T-helper 2 cell treated with Interferon-gamma antibody and Interleukin-4, amounts not matched to agents 5 μg/mL and 100 μg/mL, for 36 hours (primary cell): ENCODE data around the gene TUBGCP2.
"Not testable (repeated sequence)": the region's sequence is repeated elsewhere in the genome, so short reads cannot be mapped to it uniquely, and the experiment has no call there.

ENCODE experiments used
- DNase-seq: peaks from one replicate; pipeline ENCODE4 v3.0.0; 2021; ENCODE audit warnings: low spot score
- H3K27ac Mint-ChIP-seq: one replicate; pipeline ENCODE4 v1.8.0; 2021; ENCODE audit warnings: mild to moderate bottlenecking, mixed read lengths
- H3K27me3 Mint-ChIP-seq: one replicate; pipeline ENCODE4 v1.8.0; 2021; ENCODE audit warnings: low read depth, mixed read lengths
- H3K36me3 Mint-ChIP-seq: one replicate; pipeline ENCODE4 v1.8.0; 2021; ENCODE audit warnings: low read depth, mixed read lengths
- H3K4me1 Mint-ChIP-seq: one replicate; pipeline ENCODE4 v1.8.0; 2021; ENCODE audit warnings: low read depth, mixed read lengths
- H3K4me3 Mint-ChIP-seq: one replicate; pipeline ENCODE4 v1.8.0; 2022; ENCODE audit warnings: mild to moderate bottlenecking, moderate library complexity, mixed read lengths
- H3K9me3 Mint-ChIP-seq: one replicate; pipeline ENCODE4 v1.8.0; 2021; ENCODE audit warnings: mixed read lengths

Gene TUBGCP2

DNA sequence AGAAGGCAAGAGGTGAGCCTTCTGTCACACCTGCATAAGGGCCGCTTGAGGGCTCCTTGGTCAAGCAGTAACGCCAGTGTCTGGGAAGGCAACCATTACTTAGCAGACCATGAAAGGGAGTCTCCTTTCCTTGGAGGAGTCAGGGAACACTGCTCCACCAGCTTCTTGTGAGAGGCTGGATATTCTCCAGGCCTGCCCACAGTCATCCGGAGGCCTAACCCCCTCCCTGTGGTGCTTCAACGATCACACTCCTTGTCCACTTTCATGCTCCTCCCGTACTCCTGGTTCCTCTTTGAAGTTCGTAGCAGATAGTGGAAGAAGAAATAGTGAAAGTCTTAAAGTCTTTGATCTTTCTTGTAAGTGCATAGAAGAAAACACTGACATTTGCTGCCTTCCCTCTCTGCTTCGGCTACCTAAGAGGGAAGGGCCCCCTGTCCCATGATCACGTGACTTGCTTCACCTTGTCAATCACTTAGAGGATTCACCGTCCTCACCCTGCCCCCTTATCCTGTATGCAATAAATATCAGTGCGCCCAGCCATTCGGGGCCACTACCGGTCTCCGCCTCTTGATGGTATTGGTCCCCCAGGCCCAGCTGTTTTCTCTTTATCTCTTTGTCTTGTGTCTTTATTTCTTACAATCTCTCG is 13.5 kb upstream of the TUBGCP2 start:
- not testable (repeated sequence) for H3K9me3 Mint-ChIP-seq, H3K4me3 Mint-ChIP-seq, DNase-seq, H3K36me3 Mint-ChIP-seq, H3K27ac Mint-ChIP-seq, H3K4me1 Mint-ChIP-seq
- peaks cover 24% of the 10 kb centered on the region for H3K27me3 Mint-ChIP-seq

DNA sequence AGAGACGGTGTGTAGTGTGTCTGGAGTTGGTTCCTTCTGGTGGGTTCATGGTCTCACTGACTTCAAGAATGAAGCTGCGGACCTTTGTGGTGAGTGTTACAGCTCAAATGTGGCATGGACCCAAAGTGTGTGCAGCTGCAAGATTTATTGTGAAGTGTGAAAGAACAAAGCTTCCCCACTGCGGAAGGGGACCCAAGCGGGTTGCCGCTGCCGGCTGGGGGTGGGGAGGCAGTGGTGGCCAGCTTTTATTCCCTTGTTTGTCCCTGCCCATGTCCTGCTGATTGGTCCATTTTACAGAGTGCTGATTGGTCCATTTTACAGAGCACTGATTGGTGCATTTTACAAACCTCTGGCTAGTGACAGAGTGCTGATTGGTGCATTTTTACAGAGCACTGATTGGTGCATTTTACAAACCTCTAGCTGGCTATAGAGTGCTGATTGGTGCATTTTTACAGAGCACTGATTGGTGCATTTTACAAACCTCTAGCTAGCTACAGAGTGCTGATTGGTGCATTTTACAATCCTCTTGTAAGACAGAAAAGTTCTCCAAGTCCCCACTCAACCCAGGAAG is 12.3 kb upstream of the TUBGCP2 start:
- H3K4me1 Mint-ChIP-seq, H3K4me3 Mint-ChIP-seq, H3K36me3 Mint-ChIP-seq, DNase-seq, H3K27ac Mint-ChIP-seq, H3K9me3 Mint-ChIP-seq: not testable (repeated sequence)
- peaks cover 13% of the 10 kb centered on the region for H3K27me3 Mint-ChIP-seq

DNA sequence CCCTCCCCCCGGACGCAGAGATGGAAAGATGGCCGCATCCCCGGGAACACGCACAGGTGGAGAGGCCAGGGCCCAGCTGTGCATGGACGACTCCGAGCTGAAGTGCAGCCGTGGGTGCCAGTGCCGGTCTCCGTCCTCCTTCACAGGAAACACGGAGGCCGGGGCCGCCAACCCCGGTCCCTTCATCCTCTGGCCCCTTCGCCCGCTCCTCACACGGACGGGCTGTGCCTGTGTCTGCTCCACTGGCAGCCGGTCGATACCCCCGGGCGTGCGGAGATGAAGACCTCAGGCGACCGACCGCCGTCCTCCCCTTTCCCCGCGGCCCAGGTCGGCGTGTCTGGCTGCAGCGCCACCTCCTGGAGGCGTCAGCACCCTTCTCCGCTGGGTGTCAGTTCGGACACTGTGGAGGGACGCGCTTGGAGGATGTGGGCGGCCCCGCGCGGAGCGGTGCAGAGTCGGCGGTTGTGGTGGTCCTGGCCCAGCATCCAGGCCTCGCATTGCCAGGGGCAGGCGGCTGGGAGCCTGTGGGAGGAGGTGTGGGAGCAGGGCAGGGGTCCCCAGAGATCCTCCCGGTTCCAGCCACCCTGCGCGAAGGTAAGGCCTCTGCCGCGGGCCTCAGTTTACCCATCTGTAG is 9.9 kb upstream of the TUBGCP2 start:
- Mint-ChIP-seq H3K36me3 (no peaks in the 10 kb centered on the region), H3K4me1 (peaks cover 10% of the 10 kb centered on the region), H3K27me3 (peaks cover 9% of the 10 kb centered on the region), H3K27ac (no peak overlapping the region), H3K9me3 (peaks cover 4% of the 10 kb centered on the region), H3K4me3 (peak overlapping the region; percentile 71)
- peak; percentile 70 for DNase-seq

DNA sequence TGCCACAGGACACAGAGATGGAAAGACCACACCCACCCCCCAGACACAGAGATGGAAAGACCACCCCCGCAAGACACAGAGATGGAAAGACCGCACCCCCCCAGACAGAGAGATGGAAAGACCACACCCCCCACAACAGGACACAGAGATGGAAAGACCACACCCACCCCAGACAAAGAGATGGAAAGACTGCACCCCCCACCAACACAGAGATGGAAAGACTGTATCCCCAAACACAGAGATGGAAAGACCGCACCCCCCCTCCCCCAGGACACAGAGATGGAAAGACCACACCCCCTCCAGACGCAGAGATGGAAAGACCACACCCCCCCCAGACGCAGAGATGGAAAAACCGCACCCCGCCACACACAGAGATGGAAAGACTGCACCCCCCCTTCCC is 8.1 kb upstream of the TUBGCP2 start:
- Mint-ChIP-seq H3K36me3 (peaks cover 4% of the 10 kb centered on the region), H3K4me1 (peaks cover 10% of the 10 kb centered on the region), H3K27me3 (peaks cover 7% of the 10 kb centered on the region), H3K9me3 (peaks cover 4% of the 10 kb centered on the region), H3K27ac (no peak overlapping the region), H3K4me3 (peak overlapping the region; percentile 18)
- DNase-seq, result no peak

DNA sequence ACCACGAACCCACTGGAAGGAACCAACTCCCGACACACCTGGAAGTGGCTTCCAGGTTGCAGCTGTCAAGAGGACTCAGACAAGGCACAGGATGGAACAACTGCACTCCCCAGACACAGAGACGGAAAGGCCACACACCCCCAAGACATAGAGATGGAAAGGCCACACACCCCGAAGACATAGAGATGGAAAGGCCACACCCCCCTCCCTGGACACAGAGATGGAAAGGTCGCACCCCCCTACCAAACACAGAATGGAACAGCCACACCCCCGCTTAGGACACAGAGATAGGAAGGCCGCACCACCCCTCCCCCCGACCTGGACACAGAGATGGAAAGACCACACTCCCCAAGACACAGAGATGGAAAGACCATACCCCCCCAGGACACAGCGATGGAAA is 7.6 kb upstream of the TUBGCP2 start:
- Mint-ChIP-seq H3K9me3 (peaks cover 4% of the 10 kb centered on the region), H3K4me1 (peaks cover 10% of the 10 kb centered on the region), H3K36me3 (peaks cover 8% of the 10 kb centered on the region), H3K27me3 (peaks cover 7% of the 10 kb centered on the region), H3K27ac (no peak overlapping the region), H3K4me3 (no peak overlapping the region)
- no peak for DNase-seq

DNA sequence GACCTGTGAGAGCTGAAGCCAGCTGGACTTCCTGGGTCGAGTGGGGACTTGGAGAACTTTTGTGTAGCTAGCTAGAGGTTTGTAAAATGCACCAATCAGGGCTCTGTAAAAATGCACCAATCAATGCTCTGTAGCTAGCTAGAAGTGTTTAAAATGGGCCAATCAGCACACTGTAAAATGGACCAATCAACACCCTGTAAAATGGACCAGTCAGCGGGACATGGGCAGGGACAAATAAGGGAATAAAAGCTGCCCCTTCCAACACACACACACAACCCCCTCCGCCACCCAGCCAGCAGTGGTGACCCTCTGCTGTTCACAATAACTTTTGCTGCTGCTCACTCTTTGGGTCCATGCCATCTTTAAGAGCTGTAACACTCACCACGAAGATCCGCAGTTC is 7.2 kb upstream of the TUBGCP2 start:
- Mint-ChIP-seq H3K4me3 (no peak overlapping the region), H3K4me1 (peaks cover 10% of the 10 kb centered on the region), H3K36me3 (peaks cover 8% of the 10 kb centered on the region), H3K27me3 (peaks cover 7% of the 10 kb centered on the region), H3K27ac (no peak overlapping the region), H3K9me3 (peaks cover 4% of the 10 kb centered on the region)
- no peak for DNase-seq

DNA sequence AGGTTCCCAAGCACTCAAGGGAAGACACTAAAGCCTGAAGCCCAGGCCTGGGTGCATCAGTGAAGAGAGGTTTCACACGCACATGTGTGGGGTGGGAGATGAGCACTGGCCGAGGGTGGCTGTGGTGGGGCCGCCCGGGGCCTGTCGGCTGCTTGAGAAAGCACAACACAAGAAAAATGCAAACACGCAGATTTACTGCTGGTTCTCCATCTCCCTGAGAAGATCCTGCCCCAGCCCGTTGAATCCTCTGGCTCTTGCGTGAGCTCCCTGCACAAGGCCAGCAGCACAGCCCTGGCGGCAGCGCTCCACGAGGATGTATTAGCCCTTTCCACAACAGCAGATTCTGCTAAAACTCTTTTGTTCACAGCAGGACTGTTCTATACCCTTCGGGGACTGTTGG is 6.2 kb upstream of the TUBGCP2 start:
- Mint-ChIP-seq H3K27ac (no peak overlapping the region), H3K36me3 (peaks cover 12% of the 10 kb centered on the region), H3K4me1 (peaks cover 10% of the 10 kb centered on the region), H3K27me3 (peaks cover 4% of the 10 kb centered on the region), H3K9me3 (no peaks in the 10 kb centered on the region), H3K4me3 (no peak overlapping the region)
- DNase-seq, result no peak

DNA sequence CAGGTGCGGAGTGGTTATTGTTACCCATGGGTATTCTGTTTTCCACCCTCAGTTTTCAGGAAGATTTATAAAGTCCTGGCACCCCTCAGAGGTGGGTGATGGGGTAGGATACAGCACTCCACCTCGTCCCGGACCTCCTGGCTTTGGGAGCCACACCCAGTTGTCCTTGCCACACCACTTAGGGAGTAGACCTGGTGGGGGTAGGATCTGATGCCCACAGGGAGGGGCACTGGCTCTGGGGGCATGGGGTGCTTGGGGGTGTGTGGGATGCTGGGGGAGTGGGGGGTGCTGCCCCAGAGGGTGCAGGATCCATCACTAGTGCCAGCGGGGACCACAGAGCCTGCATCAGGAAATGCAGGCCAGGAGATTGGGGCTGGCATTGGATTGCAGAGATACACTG is 4.5 kb upstream of the TUBGCP2 start:
- Mint-ChIP-seq H3K4me1 (peaks cover 6% of the 10 kb centered on the region), H3K27ac (no peak overlapping the region), H3K9me3 (no peaks in the 10 kb centered on the region), H3K4me3 (no peak overlapping the region), H3K27me3 (peaks cover under 1% of the 10 kb centered on the region), H3K36me3 (peaks cover 14% of the 10 kb centered on the region)
- DNase-seq, result no peak

DNA sequence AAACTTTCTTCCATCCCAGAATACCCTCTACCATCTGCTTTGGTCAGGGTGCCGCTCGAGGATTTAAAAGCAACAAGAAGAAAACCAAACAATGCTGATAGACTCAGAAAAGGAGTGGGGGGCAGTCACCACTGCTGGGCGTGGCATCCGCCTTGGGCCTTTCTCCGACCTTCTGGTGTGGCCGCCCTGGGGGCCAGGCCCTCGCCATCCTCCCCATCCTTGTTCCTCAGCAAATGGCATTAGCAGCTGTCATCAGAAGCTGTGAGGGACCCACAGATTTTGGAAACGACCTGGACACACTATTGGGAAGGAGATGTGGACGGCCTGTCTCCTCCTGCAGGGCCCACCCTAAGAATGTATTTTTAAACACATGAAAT is 4.1 kb upstream of the TUBGCP2 start:
- peaks cover 2% of the 10 kb centered on the region for H3K27me3 Mint-ChIP-seq
- no peaks in the 10 kb centered on the region for H3K9me3 Mint-ChIP-seq
- DNase-seq, result no peak
- no peak overlapping the region for H3K27ac Mint-ChIP-seq
- H3K36me3 Mint-ChIP-seq, result peaks cover 17% of the 10 kb centered on the region
- no peak overlapping the region for H3K4me3 Mint-ChIP-seq
- peaks cover 8% of the 10 kb centered on the region for H3K4me1 Mint-ChIP-seq

DNA sequence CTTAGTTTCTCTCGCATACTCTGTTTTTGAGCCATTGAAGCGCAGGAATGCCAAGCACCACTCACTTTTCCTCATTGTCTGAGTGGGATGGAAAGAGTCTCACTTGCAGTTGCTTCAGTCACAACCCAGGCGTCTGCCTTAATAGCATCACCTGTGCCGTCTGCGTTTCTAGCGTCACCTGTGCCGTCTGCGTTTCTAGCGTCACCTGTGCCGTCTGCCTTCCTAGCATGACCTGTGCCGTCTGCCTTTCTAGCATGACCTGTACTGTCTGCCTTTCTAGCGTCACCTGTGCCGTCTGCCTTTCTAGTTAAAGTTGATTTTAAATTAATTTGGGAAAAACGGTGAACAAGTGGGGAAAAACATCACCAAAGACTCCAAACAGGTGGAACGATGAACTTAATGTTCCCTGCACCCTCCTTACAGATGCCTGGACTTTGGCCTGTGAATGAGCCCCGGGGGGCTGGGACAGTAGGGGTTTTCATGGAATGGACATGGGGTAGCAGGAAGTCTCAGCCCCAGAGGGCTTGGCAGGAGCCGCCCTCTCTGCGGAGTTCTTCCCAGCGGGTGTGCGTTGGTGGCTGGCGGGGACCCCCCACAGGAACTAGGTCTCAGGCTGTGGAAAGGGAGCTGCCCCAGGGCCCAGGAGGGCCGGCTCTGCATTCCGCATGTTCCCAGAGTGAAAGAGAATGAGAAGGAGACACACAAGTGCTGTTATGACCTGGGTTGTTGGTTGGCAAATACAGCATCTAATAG is 3.5 kb upstream of the TUBGCP2 start:
- Mint-ChIP-seq H3K9me3 (no peaks in the 10 kb centered on the region), H3K4me1 (peaks cover 12% of the 10 kb centered on the region), H3K4me3 (no peak overlapping the region), H3K36me3 (peaks cover 18% of the 10 kb centered on the region), H3K27me3 (peaks cover 2% of the 10 kb centered on the region), H3K27ac (no peak overlapping the region)
- no peak for DNase-seq

DNA sequence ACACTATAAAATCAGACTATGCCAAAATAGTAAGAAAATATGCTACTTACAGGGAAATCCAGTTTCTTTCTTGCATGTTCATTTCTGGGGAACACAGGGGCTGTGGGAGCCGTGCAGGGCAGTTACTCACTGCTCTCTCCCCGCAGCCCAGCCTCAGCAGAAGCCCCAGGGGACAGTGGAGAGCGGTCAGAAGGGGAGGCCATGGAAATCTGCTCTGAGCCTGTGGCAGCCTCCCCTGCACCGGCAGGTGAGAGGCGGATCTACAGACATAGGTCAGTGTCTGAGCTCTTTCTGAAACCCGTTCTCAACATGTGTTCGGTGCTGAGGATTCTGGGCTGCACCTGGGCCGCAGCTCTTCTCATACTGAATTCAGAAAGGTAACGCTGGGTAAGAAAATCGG is 2.9 kb upstream of the TUBGCP2 start:
- no peak for DNase-seq
- Mint-ChIP-seq H3K27ac (no peak overlapping the region), H3K9me3 (no peaks in the 10 kb centered on the region), H3K36me3 (peaks cover 18% of the 10 kb centered on the region), H3K27me3 (peaks cover 2% of the 10 kb centered on the region), H3K4me1 (peaks cover 17% of the 10 kb centered on the region), H3K4me3 (no peak overlapping the region)

DNA sequence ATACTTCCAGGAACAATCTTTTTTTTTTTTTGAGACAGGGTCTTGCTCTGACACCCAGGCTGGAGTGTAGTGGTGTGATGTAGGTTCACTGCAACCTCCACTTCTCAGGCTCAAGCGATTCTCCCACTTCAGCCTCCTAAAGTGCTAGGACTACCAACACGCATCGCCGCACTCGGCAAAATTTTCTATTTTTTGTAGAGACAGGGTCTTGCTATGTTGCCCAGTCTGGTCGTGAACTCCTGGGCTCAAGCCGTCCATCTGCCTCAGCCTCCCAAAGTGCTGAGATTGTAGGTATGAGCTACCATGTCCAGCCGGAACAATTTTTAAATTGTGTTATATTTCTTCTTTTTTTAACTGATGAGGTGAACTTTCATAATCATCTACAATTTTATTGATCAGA is 2.1 kb upstream of the TUBGCP2 start:
- Mint-ChIP-seq H3K4me3 (no peak overlapping the region), H3K27ac (no peak overlapping the region), H3K27me3 (peaks cover 2% of the 10 kb centered on the region), H3K36me3 (peaks cover 18% of the 10 kb centered on the region), H3K4me1 (peaks cover 12% of the 10 kb centered on the region), H3K9me3 (no peaks in the 10 kb centered on the region)
- DNase-seq, result no peak

DNA sequence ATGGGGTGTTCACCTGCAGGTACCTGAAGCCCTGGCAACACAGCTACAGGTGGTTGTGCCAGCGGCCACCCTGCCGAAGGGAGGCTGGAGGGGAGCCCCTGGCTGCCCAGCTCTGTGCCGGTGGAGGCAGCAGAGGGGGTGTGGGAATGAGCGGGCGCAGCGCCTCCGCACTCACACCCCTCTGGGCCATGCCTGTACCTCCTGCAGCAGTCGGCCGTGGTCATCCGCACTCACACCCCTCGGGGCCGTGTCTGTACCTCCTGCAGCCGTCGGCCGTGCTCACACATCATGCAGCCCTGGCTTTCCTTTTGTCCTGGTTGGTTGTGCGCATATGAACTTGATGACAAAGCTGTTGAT is 1.7 kb upstream of the TUBGCP2 start:
- Mint-ChIP-seq H3K36me3 (peaks cover 18% of the 10 kb centered on the region), H3K27ac (no peak overlapping the region), H3K4me3 (no peak overlapping the region), H3K4me1 (peaks cover 11% of the 10 kb centered on the region), H3K9me3 (no peaks in the 10 kb centered on the region), H3K27me3 (peaks cover 2% of the 10 kb centered on the region)
- no peak for DNase-seq

DNA sequence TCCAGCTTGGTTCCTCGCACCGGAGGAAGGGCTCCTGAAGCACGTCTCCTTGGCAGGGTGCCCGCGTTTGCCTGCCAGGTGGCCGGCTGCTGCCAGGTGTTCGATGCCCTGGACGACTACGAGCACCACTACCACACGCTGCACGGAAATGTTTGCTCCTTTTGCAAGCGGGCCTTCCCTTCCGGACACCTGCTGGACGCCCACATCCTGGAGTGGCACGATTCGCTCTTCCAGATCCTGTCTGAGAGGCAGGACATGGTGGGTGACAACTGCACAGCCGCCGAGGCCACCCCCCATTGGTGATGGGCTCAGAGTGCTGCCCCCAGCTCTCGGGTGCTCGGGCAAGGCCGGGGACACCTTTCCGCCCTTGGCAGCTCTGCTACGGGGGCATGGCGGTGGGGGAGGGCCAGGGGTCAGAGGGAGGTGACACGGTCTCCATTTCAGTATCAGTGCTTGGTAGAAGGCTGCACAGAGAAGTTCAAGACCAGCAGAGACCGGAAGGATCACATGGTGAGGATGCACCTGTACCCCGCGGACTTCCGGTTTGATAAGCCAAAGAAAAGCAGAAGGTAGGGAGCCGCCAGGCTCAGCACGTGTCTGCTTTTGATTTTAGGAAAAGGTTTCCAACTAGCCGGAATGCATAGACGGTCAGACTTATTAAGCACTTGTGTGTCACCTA is 1.2 kb upstream of the TUBGCP2 start:
- Mint-ChIP-seq H3K9me3 (no peaks in the 10 kb centered on the region), H3K27ac (peak overlapping the region; percentile 31), H3K27me3 (peaks cover 2% of the 10 kb centered on the region), H3K4me3 (peak overlapping the region; percentile 71), H3K36me3 (peaks cover 21% of the 10 kb centered on the region), H3K4me1 (peaks cover 12% of the 10 kb centered on the region)
- no peak for DNase-seq
